A549 (cell line): ENCODE results near the gene MYH10. TPM values are rescaled to one million over a fixed set of nuclear protein-coding genes. Genes with fewer than 3 reads are reported as not detected.

ENCODE experiments used
- ATAC-seq, 2 experiments: fragments of 200-7000 bp in 1 of 2; fragments of >200 bp in 1 of 2; cut with Nextera tagmentation in 1 of 2; cut with Tn5 transposase in 1 of 2; 3 replicates each; pipeline versions ENCODE4 v1.8.0 to v1.9.1; 2018 to 2020; ENCODE audit warnings: mild to moderate bottlenecking in 1 of 2, moderate library complexity in 1 of 2
- CTCF ChIA-PET: fragments of 300-600 bp; sonication (Branson Sonifier 250); formaldehyde crosslinking; extraction: SDS; loops from one replicate; lab custom pipeline; 2021; ENCODE audit warnings: antibody characterized with exemption, inconsistent platforms; lab: Yijun Ruan, JAX
- POLR2A ChIA-PET: fragments of 350-600 bp; formaldehyde crosslinking; extraction: SDS; loops from one replicate; lab custom pipeline; 2021; ENCODE audit warnings: antibody characterized with exemption, inconsistent platforms; lab: Yijun Ruan, JAX
- DNase-seq, 2 experiments: peaks; one replicate each; pipeline versions ENCODE4 v3.0.0 to v3.0.0-alpha.2; 2011 to 2016; ENCODE audit warnings: low read depth in 1 of 2, low spot score in 1 of 2
- FAIRE-seq: peaks from 2 replicates; lab custom pipeline; 2011; peaks lifted over from hg19 to GRCh38; lab: Jason Lieb, UNC
- H3K27ac ChIP-seq, 2 experiments: fragments of >200 bp; sonication (Bioruptor Twin); formaldehyde crosslinking; 3 replicates each; pipeline ENCODE4 v1.5.1; 2016 to 2017
- H3K4me1 ChIP-seq: fragments of >200 bp; sonication (Bioruptor Twin); formaldehyde crosslinking; 3 replicates; pipeline ENCODE4 v1.6.1; 2016
- H3K4me2 ChIP-seq: fragments of >200 bp; sonication (Bioruptor Twin); formaldehyde crosslinking; 3 replicates; pipeline ENCODE4 v1.6.1; 2016
- H3K4me3 ChIP-seq: fragments of >200 bp; sonication (Bioruptor Twin); formaldehyde crosslinking; 3 replicates; pipeline ENCODE4 v1.5.1; 2016
- H3K9me3 ChIP-seq: fragments of >200 bp; sonication (Bioruptor Twin); formaldehyde crosslinking; 3 replicates; pipeline ENCODE4 v1.6.1; 2016
- CEBPB ChIP-seq, 2 experiments: fragments of >200 bp in 1 of 2; sonication (Bioruptor Twin) in 1 of 2; formaldehyde crosslinking in 1 of 2; IDR thresholded peaks; 2 replicates each; pipeline ENCODE4 v1.6.1; 2012 to 2016
- CHD2 ChIP-seq: fragments of 150-350 bp; IDR thresholded peaks from 2 replicates; pipeline ENCODE4 v1.6.1; 2014; ENCODE audit warnings: low read length; ENCODE audit not compliant: partially characterized antibody
- E2F6 ChIP-seq: IDR thresholded peaks from 2 replicates; pipeline ENCODE4 v1.6.1; 2012; ENCODE audit warnings: low read depth, borderline replicate concordance
- EHF ChIP-seq: fragments of 250-450 bp; sonication (Bioruptor Pico); IDR thresholded peaks from 2 replicates; pipeline ENCODE4 v1.5.0; 2020; ENCODE audit warnings: mild to moderate bottlenecking
- EHMT2 ChIP-seq: fragments of 200-600 bp; sonication (generic); IDR thresholded peaks from 2 replicates; pipeline ENCODE4 v1.6.1; 2016; ENCODE audit warnings: antibody characterized with exemption, low read depth, mild to moderate bottlenecking, moderate library complexity
- ESRRA ChIP-seq: fragments of 150-350 bp; IDR thresholded peaks from 2 replicates; pipeline ENCODE4 v1.6.1; 2014; ENCODE audit warnings: mild to moderate bottlenecking, low read length, borderline replicate concordance
- FOXS1 ChIP-seq: fragments of 250-450 bp; sonication (Bioruptor Pico); IDR thresholded peaks from 2 replicates; pipeline ENCODE4 v1.5.0; 2020; ENCODE audit warnings: mild to moderate bottlenecking, moderate library complexity
- HDAC2 ChIP-seq: fragments of 200-600 bp; sonication (generic); IDR thresholded peaks from 2 replicates; pipeline ENCODE4 v1.6.1; 2016
- HEYL ChIP-seq: fragments of 250-450 bp; sonication (Bioruptor Pico); IDR thresholded peaks from 2 replicates; pipeline ENCODE4 v1.8.0; 2021; ENCODE audit warnings: mild to moderate bottlenecking, moderate library complexity
- JUN ChIP-seq, 2 experiments: fragments of >200 bp; sonication (Bioruptor Twin); formaldehyde crosslinking; IDR thresholded peaks; 2 replicates in 1 of 2; 3 replicates in 1 of 2; pipeline ENCODE4 v1.6.1; 2016 to 2017
- KDM1A ChIP-seq: fragments of 200-600 bp; sonication (generic); IDR thresholded peaks from 2 replicates; pipeline ENCODE4 v1.6.1; 2016; ENCODE audit warnings: low read depth, mild to moderate bottlenecking
- MAZ ChIP-seq: fragments of 150-350 bp; IDR thresholded peaks from 2 replicates; pipeline ENCODE4 v1.6.1; 2014; ENCODE audit warnings: antibody characterized with exemption, low read depth, low read length, borderline replicate concordance
- NFE2L2 ChIP-seq: fragments of 150-350 bp; conservative IDR thresholded peaks from 2 replicates; pipeline ENCODE4 v1.6.1; 2014; ENCODE audit warnings: low read length
- NR3C1 ChIP-seq: fragments of >200 bp; sonication (Bioruptor Twin); formaldehyde crosslinking; IDR thresholded peaks from 3 replicates; pipeline ENCODE4 v1.6.1; 2017
- RAD21 ChIP-seq, 2 experiments: fragments of >200 bp in 1 of 2; sonication (Bioruptor Twin) in 1 of 2; formaldehyde crosslinking in 1 of 2; IDR thresholded peaks in 1 of 2; conservative IDR thresholded peaks in 1 of 2; 2 replicates in 1 of 2; 3 replicates in 1 of 2; pipeline ENCODE4 v1.6.1; 2012 to 2018; ENCODE audit warnings: inconsistent platforms in 1 of 2
- RARB ChIP-seq: fragments of 250-450 bp; sonication (Bioruptor Pico); IDR thresholded peaks from 2 replicates; pipeline ENCODE4 v1.8.0; 2021; ENCODE audit warnings: mild to moderate bottlenecking, moderate library complexity
- SMC3 ChIP-seq: fragments of >200 bp; sonication (Bioruptor Twin); formaldehyde crosslinking; IDR thresholded peaks from 3 replicates; pipeline ENCODE4 v1.6.1; 2018; ENCODE audit warnings: inconsistent platforms
- SREBF2 ChIP-seq: fragments of 450-650 bp; IDR thresholded peaks from 2 replicates; pipeline ENCODE4 v1.6.1; 2014; ENCODE audit warnings: mild to moderate bottlenecking, moderate library complexity
- WGBS: methylation state at CpG from one replicate; pipeline ENCODE4 v1.1.6; 2017; ENCODE audit errors: missing lambda C conversion rate; 5-methylcytosine and 5-hydroxymethylcytosine counted together
- polyA plus RNA-seq, 4 experiments: library from polyadenylated mRNA; depleted of rRNA in 3 of 4; stranded (reverse); fragments of >200 nt; fragmentation: RNase III in 1 of 4; extraction: RNeasy Plus Mini Kit Qiagen cat#74134 plus additional on column Dnase treatment in 1 of 4; gene quantifications; 2 replicates in 3 of 4; 3 replicates in 1 of 4; pipeline ENCODE4 v1.2.3, GENCODE V29; 2011 to 2017
- TF ChIP-seq, protein P1 (sequence below): fragments of 450-650 bp; IDR thresholded peaks from 2 replicates; pipeline ENCODE4 v1.6.1; 2014; ENCODE audit warnings: antibody characterized with exemption
- TF ChIP-seq, protein P2 (sequence below): fragments of >200 bp; sonication (Bioruptor Twin); formaldehyde crosslinking; IDR thresholded peaks from 3 replicates; pipeline ENCODE4 v1.5.1; 2016

Gene MYH10
- polyA plus RNA-seq, 2 of the 4 experiments (the other 2 are of a cell fraction) = 26.5 to 28.3 TPM

- POLR2A ChIA-PET = no interaction called here
- CTCF ChIA-PET = interaction anchor here (0.7 to 2.2 kb wide), 3 partner anchors 64 to 193 kb away, joined by 3 to 8 read pairs (median 3); partner anchors contain the start of gene RPL26
- peak; percentile 39 for FAIRE-seq
Measured at GRCh38 chr17:8576559-8577294, 53.8 kb downstream of the MYH10 start.

DNA sequence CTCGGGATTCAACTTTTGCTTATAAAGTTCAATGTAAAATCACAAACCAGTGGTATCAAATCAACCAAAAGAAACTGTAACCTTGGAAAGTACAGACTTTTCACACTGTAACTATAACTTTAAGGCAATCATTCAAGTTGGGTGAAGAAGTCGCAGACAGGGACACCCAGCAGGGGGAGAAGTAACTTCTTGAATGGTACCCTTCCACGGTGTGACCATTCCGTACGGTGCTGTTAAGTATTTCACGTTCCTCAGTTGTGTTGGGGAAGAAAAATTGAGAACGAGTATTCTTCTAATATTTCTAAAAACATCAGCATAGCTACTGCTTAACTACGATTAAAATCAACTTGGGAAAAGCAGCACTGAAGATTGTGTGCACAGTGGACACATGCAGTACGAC is 55.8 kb downstream of the MYH10 start:
- FAIRE-seq (no peak), ATAC-seq (peak in 1 of 2 experiments; percentile 44; a peak in 2 of 6 replicates), DNase-seq (peak in 1 of 2 experiments; percentile 36)
- 87% methylated on average over 9 of the region's 9 CpGs for WGBS
- ChIA-PET CTCF (interaction anchor here (0.9 to 2.2 kb wide), 7 partner anchors 9 to 191 kb away, joined by 3 to 8 read pairs (median 3); partner anchors contain the start of gene RPL26), POLR2A (no interaction called here)
- no peak overlapping the region for H3K4me2 ChIP-seq
- no peaks in the 10 kb centered on the region for H3K4me1 ChIP-seq
- H3K4me3 ChIP-seq = no peak overlapping the region
- H3K27ac ChIP-seq = no peak overlapping the region
- H3K9me3 ChIP-seq = no peaks in the 10 kb centered on the region
- TF ChIP-seq, protein P1, sequence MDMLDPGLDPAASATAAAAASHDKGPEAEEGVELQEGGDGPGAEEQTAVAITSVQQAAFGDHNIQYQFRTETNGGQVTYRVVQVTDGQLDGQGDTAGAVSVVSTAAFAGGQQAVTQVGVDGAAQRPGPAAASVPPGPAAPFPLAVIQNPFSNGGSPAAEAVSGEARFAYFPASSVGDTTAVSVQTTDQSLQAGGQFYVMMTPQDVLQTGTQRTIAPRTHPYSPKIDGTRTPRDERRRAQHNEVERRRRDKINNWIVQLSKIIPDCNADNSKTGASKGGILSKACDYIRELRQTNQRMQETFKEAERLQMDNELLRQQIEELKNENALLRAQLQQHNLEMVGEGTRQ = no peak
- TF ChIP-seq FOXS1 (CRISPR knock-in tag) = no peak
- no peak for TF ChIP-seq E2F6
- no peak for TF ChIP-seq MAZ
- TF ChIP-seq CEBPB (IDR thresholded peaks at IDR 0.05) = no peak

More at GRCh38 chr17:8576559-8577294, 53.8 kb downstream of the MYH10 start:
- no peak for ATAC-seq
- H3K9me3 ChIP-seq = no peaks in the 10 kb centered on the region
- no peaks in the 10 kb centered on the region for H3K4me1 ChIP-seq
- no peak for DNase-seq
- H3K4me2 ChIP-seq = no peak overlapping the region
- TF ChIP-seq CHD2 (no peak), SREBF2 (no peak), KDM1A (no peak), JUN (IDR thresholded peaks at IDR 0.05) (no peak), EHF (CRISPR knock-in tag) (no peak), NFE2L2 (no peak), RARB (no peak), NR3C1 (no peak), HEYL (CRISPR knock-in tag) (no peak), ESRRA (no peak), EHMT2 (no peak), HDAC2 (no peak)
- no peak overlapping the region for H3K27ac ChIP-seq
- 96% methylated on average over 3 of the region's 3 CpGs for WGBS
- no peak overlapping the region for H3K4me3 ChIP-seq

DNA sequence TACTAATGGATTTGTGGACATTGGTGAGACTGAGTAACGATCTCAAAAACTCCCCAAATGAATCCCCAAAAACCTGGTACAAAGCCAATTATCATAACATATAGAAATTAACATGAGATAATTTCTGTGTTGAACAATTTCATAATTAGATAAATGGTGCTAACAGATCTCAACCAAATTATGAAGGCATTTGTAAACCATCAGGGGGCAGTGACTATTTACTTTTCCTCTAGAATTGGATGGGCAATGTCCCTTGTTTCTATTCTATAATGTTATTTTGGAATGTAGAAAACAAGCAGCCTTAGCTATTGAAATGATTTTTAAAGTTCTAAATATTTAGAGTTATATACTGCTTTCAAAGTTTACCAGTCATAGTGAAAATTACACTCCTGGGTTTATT is 57.8 kb downstream of the MYH10 start:
- no peak overlapping the region for H3K27ac ChIP-seq
- H3K4me1 ChIP-seq = no peaks in the 10 kb centered on the region
- FAIRE-seq = no peak
- DNase-seq = no peak
- ChIA-PET POLR2A (no interaction called here), CTCF (interaction anchor here (0.6 to 2.1 kb wide), 6 partner anchors 8 to 365 kb away, joined by 3 to 13 read pairs (median 4); no protein-coding TSS in a partner anchor)
- 77% methylated on average over 1 of the region's 1 CpG for WGBS
- TF ChIP-seq, protein P2, sequence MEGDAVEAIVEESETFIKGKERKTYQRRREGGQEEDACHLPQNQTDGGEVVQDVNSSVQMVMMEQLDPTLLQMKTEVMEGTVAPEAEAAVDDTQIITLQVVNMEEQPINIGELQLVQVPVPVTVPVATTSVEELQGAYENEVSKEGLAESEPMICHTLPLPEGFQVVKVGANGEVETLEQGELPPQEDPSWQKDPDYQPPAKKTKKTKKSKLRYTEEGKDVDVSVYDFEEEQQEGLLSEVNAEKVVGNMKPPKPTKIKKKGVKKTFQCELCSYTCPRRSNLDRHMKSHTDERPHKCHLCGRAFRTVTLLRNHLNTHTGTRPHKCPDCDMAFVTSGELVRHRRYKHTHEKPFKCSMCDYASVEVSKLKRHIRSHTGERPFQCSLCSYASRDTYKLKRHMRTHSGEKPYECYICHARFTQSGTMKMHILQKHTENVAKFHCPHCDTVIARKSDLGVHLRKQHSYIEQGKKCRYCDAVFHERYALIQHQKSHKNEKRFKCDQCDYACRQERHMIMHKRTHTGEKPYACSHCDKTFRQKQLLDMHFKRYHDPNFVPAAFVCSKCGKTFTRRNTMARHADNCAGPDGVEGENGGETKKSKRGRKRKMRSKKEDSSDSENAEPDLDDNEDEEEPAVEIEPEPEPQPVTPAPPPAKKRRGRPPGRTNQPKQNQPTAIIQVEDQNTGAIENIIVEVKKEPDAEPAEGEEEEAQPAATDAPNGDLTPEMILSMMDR = peak; percentile 22; the same call in 1 of the 3 replicates
- TF ChIP-seq RAD21 (conservative IDR thresholded peaks at IDR 0.05 in 1 of 2, IDR thresholded peaks at IDR 0.05 in 1 of 2) = peak; percentile 43 to 48; a peak in 3 of 5 replicates
- TF ChIP-seq E2F6 = no peak
- peak; percentile 34; the same call in 2 of the 3 replicates for TF ChIP-seq SMC3
- no peak for TF ChIP-seq CEBPB (IDR thresholded peaks at IDR 0.05)
- H3K4me2 ChIP-seq = no peak overlapping the region
- no peaks in the 10 kb centered on the region for H3K9me3 ChIP-seq
- H3K4me3 ChIP-seq = no peak overlapping the region
- no peak for ATAC-seq
